GM21528 (cell line): ENCODE measurements around the gene MESD.

Experiments
- ATAC-seq: cut with Tn5 transposase; IDR thresholded peaks from one replicate; pipeline ENCODE4 v1.9.1; 2021; ENCODE audit warnings: mild to moderate bottlenecking, moderate library complexity; ENCODE audit not compliant: unreplicated experiment, low FRiP score

The MESD gene

GRCh38 chr15:80942746-80943565 lies 46.7 kb downstream of the MESD start:
- ATAC-seq: no peak

GRCh38 chr15:80942266-80942665 lies 47.4 kb downstream of the MESD start:
- ATAC-seq: no peak

GRCh38 chr15:80940851-80941250 lies 48.8 kb downstream of the MESD start:
- ATAC-seq: no peak

DNA sequence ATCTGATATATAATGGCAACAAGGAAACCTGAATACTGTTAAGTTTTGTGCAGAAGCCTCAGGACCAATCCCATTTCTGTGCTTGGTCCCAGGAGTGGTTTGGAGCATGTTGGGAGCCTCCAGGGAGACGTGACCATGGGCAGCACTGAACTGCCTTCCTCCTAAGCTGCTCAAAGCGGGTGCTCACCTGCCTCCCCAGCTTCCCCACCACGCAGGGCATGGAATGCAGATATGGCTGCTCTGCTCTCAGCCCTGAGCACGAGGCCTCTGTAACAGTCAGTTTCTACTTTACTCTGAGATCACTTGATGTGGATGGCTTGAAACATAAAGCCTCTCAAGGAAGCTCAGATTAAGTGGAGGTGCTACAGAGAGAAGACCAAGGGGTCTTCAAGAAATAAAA lies 49.3 kb downstream of the MESD start:
- no peak for ATAC-seq

GRCh38 chr15:80939216-80939615 lies 50.4 kb downstream of the MESD start:
- ATAC-seq: no peak

DNA sequence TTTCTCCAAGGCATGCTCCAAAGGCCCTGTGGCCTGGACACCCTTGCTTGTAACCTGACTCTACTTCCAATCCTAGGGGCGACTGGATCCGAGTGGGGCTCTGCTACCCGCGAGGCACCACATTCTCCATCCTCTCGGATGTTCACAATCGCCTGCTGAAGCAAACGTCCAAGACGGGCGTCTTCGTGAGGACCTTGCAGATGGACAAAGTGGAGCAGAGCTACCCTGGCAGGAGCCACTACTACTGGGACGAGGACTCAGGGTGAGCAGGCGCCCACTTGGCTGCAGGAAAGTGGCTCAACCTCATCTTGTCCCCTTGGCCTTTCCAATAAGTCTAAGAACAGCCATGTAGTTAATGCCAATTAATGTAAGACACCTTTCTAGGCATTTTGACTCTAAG lies 51.9 kb downstream of the MESD start:
- no peak for ATAC-seq

- ATAC-seq: no peak
Measured at GRCh38 chr15:80936288-80937078, 53.1 kb downstream of the MESD start.

DNA sequence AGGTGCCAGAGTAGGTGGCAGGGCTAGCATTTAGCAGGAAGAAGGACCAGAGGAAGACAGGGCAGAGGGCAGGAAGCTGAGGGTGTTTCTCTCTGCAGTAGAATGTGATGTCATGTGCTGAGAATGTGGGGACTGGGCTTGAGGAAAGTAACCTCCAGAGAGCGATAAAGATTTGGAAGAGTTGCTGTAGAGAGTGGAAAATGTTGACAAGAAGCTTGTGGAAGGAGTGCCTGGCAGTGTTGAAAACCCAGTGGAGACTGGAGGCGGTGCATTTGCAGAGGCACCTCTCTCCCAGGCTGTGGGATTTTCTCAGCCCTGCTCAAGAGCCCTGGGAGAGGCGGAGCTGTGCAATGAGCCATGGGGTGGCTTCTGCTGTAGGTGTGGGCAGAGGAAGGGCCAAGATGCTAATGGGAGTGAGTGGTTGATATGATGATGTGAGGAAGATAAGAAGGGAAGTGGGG lies 54.8 kb downstream of the MESD start:
- ATAC-seq: no peak

GRCh38 chr15:80932989-80933388 lies 56.6 kb downstream of the MESD start:
- no peak for ATAC-seq

- ATAC-seq: no peak
Measured at GRCh38 chr15:80932513-80932815, 57.2 kb downstream of the MESD start.

GRCh38 chr15:80931721-80932512 lies 57.7 kb downstream of the MESD start:
- ATAC-seq: no peak

DNA sequence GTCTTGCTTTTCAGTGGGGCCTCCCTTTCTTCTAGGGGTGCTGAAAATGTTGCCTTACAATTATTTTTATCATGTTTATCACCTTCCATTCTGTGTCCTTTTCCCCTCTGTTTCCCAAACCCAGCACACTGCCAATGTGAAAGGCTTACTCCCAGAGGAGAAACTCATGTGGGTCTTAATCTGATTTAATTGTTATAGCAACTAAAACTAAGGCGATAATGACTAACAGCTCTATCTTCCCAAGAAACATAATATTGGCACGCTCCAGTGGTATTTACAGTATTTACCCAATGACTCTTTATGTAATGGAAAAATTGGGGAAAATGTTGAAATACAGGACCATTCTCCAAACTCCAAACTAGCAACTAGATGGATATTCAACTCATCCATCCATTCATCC lies 58.4 kb downstream of the MESD start:
- ATAC-seq: no peak

DNA sequence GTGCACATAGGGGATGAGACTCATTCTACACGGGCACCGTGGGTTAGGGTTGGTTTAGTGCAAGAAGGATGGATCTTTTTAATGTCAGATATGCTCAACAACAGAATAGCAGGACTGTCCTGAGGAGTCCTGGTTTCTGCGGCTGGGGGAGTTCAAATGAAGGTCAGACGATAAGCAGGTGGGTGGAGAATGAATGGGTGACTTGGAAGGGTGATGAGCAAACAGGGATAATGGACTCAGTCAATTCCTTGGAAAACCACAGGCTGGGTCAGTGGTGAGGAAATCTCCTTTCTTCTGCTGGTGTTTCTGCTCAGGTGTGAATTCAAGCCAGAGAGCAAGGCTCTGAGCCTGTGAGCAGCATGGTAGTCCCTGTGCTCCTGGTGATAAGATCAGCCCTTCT lies 59.9 kb downstream of the MESD start:
- ATAC-seq: no peak

GRCh38 chr15:80929225-80929624 lies 60.4 kb downstream of the MESD start:
- no peak for ATAC-seq

DNA sequence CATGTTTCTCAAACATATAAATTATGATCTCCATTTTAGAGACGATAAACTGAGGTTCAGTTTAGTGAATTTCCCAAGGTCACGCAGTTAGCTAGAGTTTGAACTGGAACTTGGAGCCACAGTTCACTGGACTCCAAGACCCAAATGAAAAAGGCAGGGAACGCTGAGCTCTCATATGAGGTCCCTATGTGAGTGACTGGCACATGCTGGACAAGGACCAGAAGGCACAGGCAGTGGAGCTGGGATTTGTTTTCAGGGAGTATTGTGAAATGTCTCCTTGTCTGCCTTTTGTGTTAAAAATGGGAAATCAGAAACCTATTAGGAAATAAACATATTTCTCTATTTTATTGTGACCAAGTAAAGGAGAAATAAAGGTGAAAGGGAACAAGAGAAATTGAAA lies 63.5 kb downstream of the MESD start:
- ATAC-seq: no peak

GRCh38 chr15:80925597-80926059 lies 64.0 kb downstream of the MESD start:
- ATAC-seq: no peak

DNA sequence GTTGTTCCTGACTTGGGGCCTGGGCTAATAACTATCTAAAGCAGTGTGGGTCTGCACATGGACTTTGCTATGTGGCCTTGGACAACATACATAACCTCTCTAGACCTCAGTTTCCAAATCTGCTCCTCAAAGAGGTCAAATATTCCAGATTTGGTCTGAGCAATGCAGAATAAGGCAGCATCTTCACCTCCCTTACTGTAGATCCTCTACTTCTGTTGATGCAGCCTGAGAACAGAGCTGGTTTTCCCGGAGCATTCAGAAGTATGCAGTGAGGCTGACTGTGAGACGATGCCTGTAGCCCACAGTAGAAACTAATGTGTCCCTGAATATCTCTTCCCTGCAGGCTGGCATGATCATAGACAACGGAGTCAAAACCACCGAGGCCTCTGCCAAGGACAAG lies 65.3 kb downstream of the MESD start:
- ATAC-seq: no peak

GRCh38 chr15:80923668-80924067 lies 66.0 kb downstream of the MESD start:
- ATAC-seq: no peak

- no peak for ATAC-seq
Measured at GRCh38 chr15:80921736-80922410, 67.7 kb downstream of the MESD start.

DNA sequence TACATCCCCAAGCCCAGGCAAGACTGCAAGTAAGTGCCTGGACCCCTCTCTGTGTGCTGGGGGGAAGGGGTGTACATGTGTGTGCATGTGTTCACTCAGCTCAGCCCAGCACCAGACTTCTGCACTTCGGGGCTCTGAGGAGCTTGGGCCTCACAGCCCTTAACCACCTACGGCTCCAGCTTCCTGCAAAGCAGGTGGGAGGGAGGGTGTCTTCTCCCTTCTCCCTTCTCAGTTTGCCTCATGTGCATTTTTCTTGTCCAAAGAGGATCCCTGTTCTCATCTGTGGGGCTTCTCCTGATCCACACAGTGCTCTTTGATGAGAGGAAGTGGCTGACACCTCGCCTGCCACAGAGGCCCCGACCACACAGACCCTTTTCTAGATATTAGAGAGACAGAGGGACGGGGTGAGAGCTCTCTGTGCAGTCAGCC lies 69.3 kb downstream of the MESD start:
- no peak for ATAC-seq
